ENCODE data around the gene ADAMTSL1.

ADAMTSL1 gene

GRCh38 chr9:18566121-18566520 is 92.2 kb downstream of the ADAMTSL1 start:
- ChIA-PET POLR2A (no interaction called here), CTCF (no interaction called here)
- DNase-seq (ENCODE audit: extremely low spot score) = no peak
- TF ChIP-seq FOXK2 (IDR thresholded peaks at IDR 0.05) = no peak
- TF ChIP-seq FOXM1 (IDR thresholded peaks at IDR 0.05; ENCODE audit: borderline replicate concordance) = no peak

DNA sequence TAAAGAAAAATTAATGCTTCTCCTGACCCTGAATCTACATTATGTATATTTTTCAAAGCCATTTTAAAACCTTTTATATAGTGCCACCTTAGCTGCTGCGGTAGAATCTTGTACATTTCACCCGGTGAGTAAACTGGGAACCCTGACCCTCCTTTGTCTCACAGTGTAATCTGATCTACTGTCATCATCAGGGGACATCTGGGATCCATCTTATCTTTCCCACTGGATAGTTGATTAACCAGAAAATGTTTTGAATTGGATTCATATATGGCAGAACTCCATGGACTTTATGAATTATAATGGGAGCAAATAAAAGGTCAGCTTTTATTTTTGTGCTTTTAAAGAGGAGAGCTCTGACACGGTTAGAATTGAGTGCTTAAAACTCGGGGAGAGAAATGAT is 95.0 kb downstream of the ADAMTSL1 start:
- CTCF ChIA-PET = no interaction called here
- POLR2A ChIA-PET = no interaction called here
- DNase-seq (ENCODE audit: extremely low spot score) = no peak

GRCh38 chr9:18569941-18570630 is 96.1 kb downstream of the ADAMTSL1 start:
- POLR2A ChIA-PET = no interaction called here
- CTCF ChIA-PET = no interaction called here
- TF ChIP-seq ZNF384 (IDR thresholded peaks at IDR 0.05) = no peak
- no peak for TF ChIP-seq FOXK2 (IDR thresholded peaks at IDR 0.05)
- TF ChIP-seq ELF4 (IDR thresholded peaks at IDR 0.05) = no peak
- TF ChIP-seq LEF1 (IDR thresholded peaks at IDR 0.05; ENCODE audit: borderline replicate concordance) = no peak
- TF ChIP-seq PKNOX1 (IDR thresholded peaks at IDR 0.05) = no peak
- TF ChIP-seq TARDBP (IDR thresholded peaks at IDR 0.05) = no peak
- TF ChIP-seq FOXM1 (IDR thresholded peaks at IDR 0.05; ENCODE audit: borderline replicate concordance) = no peak
- TF ChIP-seq FOXA1 (IDR thresholded peaks at IDR 0.05) = no peak
- no peak for TF ChIP-seq L3MBTL2 (conservative IDR thresholded peaks at IDR 0.05)
- TF ChIP-seq SUZ12 (IDR thresholded peaks at IDR 0.05) = no peak
- no peak for TF ChIP-seq NFRKB (IDR thresholded peaks at IDR 0.05)
- TF ChIP-seq ARNT (IDR thresholded peaks at IDR 0.05) = no peak
- no peak for TF ChIP-seq HDGF (IDR thresholded peaks at IDR 0.05; ENCODE audit: borderline replicate concordance)
- no peak for TF ChIP-seq SP1 (IDR thresholded peaks at IDR 0.05)
- no peak for TF ChIP-seq CTBP1 (IDR thresholded peaks at IDR 0.05; ENCODE audit: borderline replicate concordance)
- no peak for TF ChIP-seq BHLHE40 (IDR thresholded peaks at IDR 0.05; ENCODE audit: borderline replicate concordance)
- DNase-seq (ENCODE audit: extremely low spot score) = no peak

More for the DNA sequence above, 95.0 kb downstream of the ADAMTSL1 start:
- TF ChIP-seq SP1 (IDR thresholded peaks at IDR 0.05) (no peak), BHLHE40 (IDR thresholded peaks at IDR 0.05; ENCODE audit: borderline replicate concordance) (no peak), LEF1 (IDR thresholded peaks at IDR 0.05; ENCODE audit: borderline replicate concordance) (no peak), ELF4 (IDR thresholded peaks at IDR 0.05) (no peak), FOXK2 (IDR thresholded peaks at IDR 0.05) (no peak), FOXA1 (IDR thresholded peaks at IDR 0.05) (no peak)

DNA sequence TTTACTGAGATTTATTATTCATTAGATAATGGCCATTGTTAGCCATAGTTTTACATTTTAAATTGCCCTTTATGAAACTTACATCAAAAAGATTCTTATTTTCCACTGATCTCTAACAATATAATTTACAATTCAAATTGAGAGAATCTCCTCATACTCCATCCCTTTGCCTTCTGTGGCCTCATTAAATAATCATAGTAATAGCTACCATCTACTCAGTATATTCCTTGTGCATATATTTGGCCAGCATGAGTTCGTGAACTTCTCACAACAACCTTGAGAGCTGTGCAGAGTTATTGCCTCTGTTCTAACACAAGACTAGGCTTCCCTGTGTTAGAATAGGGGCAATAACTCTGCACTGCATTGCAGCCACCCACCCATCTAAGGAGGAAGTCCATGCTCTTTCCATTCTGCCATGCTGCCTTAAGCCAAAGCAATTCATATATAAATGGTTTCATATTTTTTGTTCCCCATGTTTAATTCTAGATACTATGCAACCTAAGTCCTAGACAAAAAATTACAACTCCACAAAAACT is 99.1 kb downstream of the ADAMTSL1 start:
- no peak for TF ChIP-seq LEF1 (IDR thresholded peaks at IDR 0.05; ENCODE audit: borderline replicate concordance)
- no peak for TF ChIP-seq CTBP1 (IDR thresholded peaks at IDR 0.05; ENCODE audit: borderline replicate concordance)
- no peak for TF ChIP-seq TARDBP (IDR thresholded peaks at IDR 0.05)
- TF ChIP-seq ZNF384 (IDR thresholded peaks at IDR 0.05) = no peak
- POLR2A ChIA-PET = no interaction called here
- CTCF ChIA-PET = no interaction called here
- DNase-seq (ENCODE audit: extremely low spot score) = no peak

DNA sequence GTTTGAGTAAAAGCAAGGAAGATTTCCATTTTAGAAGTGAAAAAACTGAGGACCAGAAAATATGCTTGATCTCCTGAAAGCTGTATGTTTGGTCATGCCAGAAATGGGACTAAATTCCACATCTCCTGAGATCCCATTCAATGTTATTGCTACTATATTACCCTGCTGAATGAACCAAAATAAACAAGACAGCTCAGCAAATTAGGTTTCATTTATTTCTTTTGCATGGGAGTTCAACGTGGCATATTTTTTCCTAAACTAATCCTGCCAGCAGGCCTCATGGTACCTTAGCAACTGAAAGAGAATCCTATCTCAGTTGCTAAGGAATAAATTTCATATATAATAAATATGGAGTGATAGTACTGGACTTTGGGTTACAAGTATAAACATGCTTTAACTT is 101.7 kb downstream of the ADAMTSL1 start:
- no peak for DNase-seq (ENCODE audit: extremely low spot score)
- POLR2A ChIA-PET = no interaction called here
- TF ChIP-seq FOXK2 (IDR thresholded peaks at IDR 0.05) = no peak
- CTCF ChIA-PET = no interaction called here

GRCh38 chr9:18579536-18579935 is 105.6 kb downstream of the ADAMTSL1 start:
- DNase-seq (ENCODE audit: extremely low spot score) = no peak
- TF ChIP-seq ARNT (IDR thresholded peaks at IDR 0.05) = no peak
- ChIA-PET POLR2A (no interaction called here), CTCF (no interaction called here)

DNA sequence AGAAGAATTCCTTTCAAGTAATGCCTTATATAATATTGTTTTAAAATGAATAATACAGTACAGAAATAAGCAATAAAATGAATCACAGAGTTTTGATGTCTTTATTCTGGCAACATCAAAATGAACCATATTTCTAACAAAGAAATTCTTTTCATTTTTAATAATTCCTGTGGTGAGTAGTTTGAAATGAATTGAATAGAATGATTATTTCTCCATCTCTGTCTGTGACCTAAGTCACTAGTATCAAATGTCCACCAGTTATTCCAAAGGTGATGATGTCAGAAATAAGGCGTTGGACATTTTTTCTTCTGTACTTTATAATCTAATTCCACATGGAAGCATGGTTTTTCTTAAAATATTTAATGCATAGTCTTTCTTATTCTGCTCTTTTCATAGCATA is 106.2 kb downstream of the ADAMTSL1 start:
- no peak for DNase-seq (ENCODE audit: extremely low spot score)
- ChIA-PET POLR2A (no interaction called here), CTCF (no interaction called here)
- no peak for TF ChIP-seq LEF1 (IDR thresholded peaks at IDR 0.05; ENCODE audit: borderline replicate concordance)
- TF ChIP-seq ELF4 (IDR thresholded peaks at IDR 0.05) = no peak
- no peak for TF ChIP-seq ZNF384 (IDR thresholded peaks at IDR 0.05)
- no peak for TF ChIP-seq CTBP1 (IDR thresholded peaks at IDR 0.05; ENCODE audit: borderline replicate concordance)
- TF ChIP-seq FOXK2 (IDR thresholded peaks at IDR 0.05) = no peak
- TF ChIP-seq ARNT (IDR thresholded peaks at IDR 0.05) = no peak
- no peak for TF ChIP-seq HDGF (IDR thresholded peaks at IDR 0.05; ENCODE audit: borderline replicate concordance)
- TF ChIP-seq NFRKB (IDR thresholded peaks at IDR 0.05) = no peak
- no peak for TF ChIP-seq FOXM1 (IDR thresholded peaks at IDR 0.05; ENCODE audit: borderline replicate concordance)
- TF ChIP-seq SUZ12 (IDR thresholded peaks at IDR 0.05) = no peak
- TF ChIP-seq FOXA1 (IDR thresholded peaks at IDR 0.05) = no peak
- no peak for TF ChIP-seq TARDBP (IDR thresholded peaks at IDR 0.05)
- no peak for TF ChIP-seq PKNOX1 (IDR thresholded peaks at IDR 0.05)
- TF ChIP-seq L3MBTL2 (conservative IDR thresholded peaks at IDR 0.05) = no peak
- no peak for TF ChIP-seq SP1 (IDR thresholded peaks at IDR 0.05)

DNA sequence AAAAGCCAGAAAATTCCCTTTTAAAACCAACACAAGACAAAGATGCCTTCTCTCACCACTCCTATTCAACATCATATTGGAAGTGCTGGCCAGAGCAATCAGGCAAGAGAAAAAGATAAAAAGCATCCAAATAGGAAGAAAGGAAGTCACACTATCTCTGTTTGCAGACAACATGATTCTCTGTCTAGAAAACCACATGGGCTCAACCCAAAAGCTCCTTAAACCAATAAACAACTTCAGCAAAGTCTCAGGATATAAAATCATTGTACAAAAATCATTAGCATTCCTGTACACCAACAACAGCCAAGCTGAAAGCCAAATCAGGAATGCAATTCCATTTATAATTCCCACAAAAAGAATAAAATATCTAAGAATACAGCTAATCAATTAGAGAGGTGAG is 112.0 kb downstream of the ADAMTSL1 start:
- DNase-seq (ENCODE audit: extremely low spot score) = no peak
- CTCF ChIA-PET = interaction anchor here (0.7 kb wide), 1 partner anchor 152 kb away, joined by 4 read pairs; no protein-coding TSS in a partner anchor
- POLR2A ChIA-PET = no interaction called here
- no peak for TF ChIP-seq ZNF384 (IDR thresholded peaks at IDR 0.05)
- no peak for TF ChIP-seq PKNOX1 (IDR thresholded peaks at IDR 0.05)
- no peak for TF ChIP-seq FOXM1 (IDR thresholded peaks at IDR 0.05; ENCODE audit: borderline replicate concordance)
- no peak for TF ChIP-seq NFRKB (IDR thresholded peaks at IDR 0.05)
- no peak for TF ChIP-seq ARNT (IDR thresholded peaks at IDR 0.05)
- no peak for TF ChIP-seq FOXA1 (IDR thresholded peaks at IDR 0.05)
- TF ChIP-seq CTBP1 (IDR thresholded peaks at IDR 0.05; ENCODE audit: borderline replicate concordance) = no peak
- no peak for TF ChIP-seq BHLHE40 (IDR thresholded peaks at IDR 0.05; ENCODE audit: borderline replicate concordance)
- TF ChIP-seq FOXK2 (IDR thresholded peaks at IDR 0.05) = no peak
- TF ChIP-seq L3MBTL2 (conservative IDR thresholded peaks at IDR 0.05) = no peak
- no peak for TF ChIP-seq TARDBP (IDR thresholded peaks at IDR 0.05)
- no peak for TF ChIP-seq SP1 (IDR thresholded peaks at IDR 0.05)
- no peak for TF ChIP-seq SUZ12 (IDR thresholded peaks at IDR 0.05)

All from HEK293T (cell line).